Keratinocyte (primary cell): ENCODE measurements around the gene MDH2.

Source experiments
- CTCF ChIP-seq, 3 experiments: IDR thresholded peaks in 1 of 3; conservative IDR thresholded peaks in 1 of 3; optimal IDR thresholded peaks in 1 of 3; 2 replicates in 2 of 3; 3 replicates in 1 of 3; pipeline versions ENCODE3 to v1.5.1; 2011; ENCODE audit warnings: low read length in 3 of 3, mild to moderate bottlenecking in 3 of 3, moderate library complexity in 2 of 3, control low read depth in 1 of 3, inconsistent platforms in 1 of 3; ENCODE audit not compliant: insufficient read depth in 2 of 3; ENCODE audit errors: extremely low read depth in 1 of 3
- EZH2 ChIP-seq: IDR thresholded peaks from one replicate; pipeline ENCODE4 v1.6.1; 2012; ENCODE audit warnings: inconsistent platforms, mild to moderate bottlenecking, low read length, moderate library complexity

GRCh38 chr7:76077435-76077834, 29.5 kb downstream of the MDH2 start:
- TF ChIP-seq CTCF (optimal IDR thresholded peaks at IDR 0.05 in 1 of 3, IDR thresholded peaks at IDR 0.05 in 1 of 3, conservative IDR thresholded peaks at IDR 0.05 in 1 of 3; ENCODE audit: extremely low read depth in 1 of 3, insufficient read depth in 2 of 3, low read length in 3 of 3) (no peak), EZH2 (no peak)
